HL-60 (cell line): ENCODE measurements around the gene LIPA.

Experiments
- DNase-seq, 2 experiments: peaks; one replicate each; pipeline ENCODE4 v3.0.0-alpha.2; 2010 to 2020; ENCODE audit warnings: low read depth in 1 of 2, low spot score in 1 of 2
- H3K27ac ChIP-seq: fragments of 250-450 bp; sonication (Bioruptor Pico); replicated peaks from 2 replicates; pipeline ENCODE4 v1.5.1; 2020; ENCODE audit warnings: mild to moderate bottlenecking, moderate library complexity
- H3K27me3 ChIP-seq: fragments of 250-450 bp; sonication (Bioruptor Pico); 2 replicates; pipeline ENCODE4 v1.5.1; 2021; ENCODE audit warnings: mild to moderate bottlenecking, moderate library complexity; ENCODE audit not compliant: insufficient read depth, poor library complexity, severe bottlenecking
- H3K4me3 ChIP-seq: replicated peaks from 2 replicates; pipeline ENCODE4 v1.5.1; 2011; ENCODE audit warnings: mild to moderate bottlenecking, control low read depth, low read length; ENCODE audit not compliant: insufficient read depth
- GABPA ChIP-seq: IDR thresholded peaks from 2 replicates; pipeline ENCODE4 v1.6.1; 2012; ENCODE audit warnings: low read depth
- POLR2AphosphoS5 ChIP-seq: IDR thresholded peaks from 2 replicates; pipeline ENCODE4 v1.6.1; 2012; ENCODE audit warnings: low read depth
- SPI1 ChIP-seq: IDR thresholded peaks from 2 replicates; pipeline ENCODE4 v1.6.1; 2012; ENCODE audit warnings: low read depth, mild to moderate bottlenecking, borderline replicate concordance
- TF ChIP-seq, protein P1 (sequence below): IDR thresholded peaks from 2 replicates; pipeline ENCODE4 v1.6.1; 2012; ENCODE audit warnings: low read depth; ENCODE audit not compliant: insufficient replicate concordance
- TF ChIP-seq, protein P2 (sequence below): IDR thresholded peaks from one replicate; pipeline ENCODE4 v1.5.1; 2011; ENCODE audit warnings: low read length, control low read depth, inconsistent platforms; ENCODE audit not compliant: insufficient read depth

Gene LIPA

DNA sequence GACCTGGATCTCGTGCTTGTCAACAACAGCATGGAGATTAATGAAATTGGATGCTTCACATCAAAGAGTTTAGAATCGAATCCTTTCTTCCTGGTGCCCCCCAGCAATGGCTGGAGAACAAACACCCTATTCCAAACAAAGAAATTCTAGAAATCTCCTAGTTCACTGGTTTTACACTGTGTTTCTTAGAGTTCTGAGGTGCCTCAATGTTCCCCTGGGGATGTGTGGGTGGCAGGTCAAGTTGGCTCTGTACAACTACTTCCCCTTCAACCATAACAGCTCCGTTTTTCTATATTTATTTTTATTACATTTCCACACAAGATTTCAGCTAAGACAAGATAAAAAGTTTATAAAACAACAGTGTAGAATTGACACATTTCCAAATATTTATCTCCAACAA, 66.9 kb downstream of the LIPA start:
- Histone ChIP-seq H3K4me3 (no peak overlapping the region), H3K27me3 (peaks cover 2% of the 10 kb centered on the region), H3K27ac (no peak overlapping the region)
- DNase-seq: no peak
- TF ChIP-seq, protein P1, sequence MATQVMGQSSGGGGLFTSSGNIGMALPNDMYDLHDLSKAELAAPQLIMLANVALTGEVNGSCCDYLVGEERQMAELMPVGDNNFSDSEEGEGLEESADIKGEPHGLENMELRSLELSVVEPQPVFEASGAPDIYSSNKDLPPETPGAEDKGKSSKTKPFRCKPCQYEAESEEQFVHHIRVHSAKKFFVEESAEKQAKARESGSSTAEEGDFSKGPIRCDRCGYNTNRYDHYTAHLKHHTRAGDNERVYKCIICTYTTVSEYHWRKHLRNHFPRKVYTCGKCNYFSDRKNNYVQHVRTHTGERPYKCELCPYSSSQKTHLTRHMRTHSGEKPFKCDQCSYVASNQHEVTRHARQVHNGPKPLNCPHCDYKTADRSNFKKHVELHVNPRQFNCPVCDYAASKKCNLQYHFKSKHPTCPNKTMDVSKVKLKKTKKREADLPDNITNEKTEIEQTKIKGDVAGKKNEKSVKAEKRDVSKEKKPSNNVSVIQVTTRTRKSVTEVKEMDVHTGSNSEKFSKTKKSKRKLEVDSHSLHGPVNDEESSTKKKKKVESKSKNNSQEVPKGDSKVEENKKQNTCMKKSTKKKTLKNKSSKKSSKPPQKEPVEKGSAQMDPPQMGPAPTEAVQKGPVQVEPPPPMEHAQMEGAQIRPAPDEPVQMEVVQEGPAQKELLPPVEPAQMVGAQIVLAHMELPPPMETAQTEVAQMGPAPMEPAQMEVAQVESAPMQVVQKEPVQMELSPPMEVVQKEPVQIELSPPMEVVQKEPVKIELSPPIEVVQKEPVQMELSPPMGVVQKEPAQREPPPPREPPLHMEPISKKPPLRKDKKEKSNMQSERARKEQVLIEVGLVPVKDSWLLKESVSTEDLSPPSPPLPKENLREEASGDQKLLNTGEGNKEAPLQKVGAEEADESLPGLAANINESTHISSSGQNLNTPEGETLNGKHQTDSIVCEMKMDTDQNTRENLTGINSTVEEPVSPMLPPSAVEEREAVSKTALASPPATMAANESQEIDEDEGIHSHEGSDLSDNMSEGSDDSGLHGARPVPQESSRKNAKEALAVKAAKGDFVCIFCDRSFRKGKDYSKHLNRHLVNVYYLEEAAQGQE: no peak
- TF ChIP-seq GABPA (no peak), POLR2AphosphoS5 (no peak)
- TF ChIP-seq, protein P2, sequence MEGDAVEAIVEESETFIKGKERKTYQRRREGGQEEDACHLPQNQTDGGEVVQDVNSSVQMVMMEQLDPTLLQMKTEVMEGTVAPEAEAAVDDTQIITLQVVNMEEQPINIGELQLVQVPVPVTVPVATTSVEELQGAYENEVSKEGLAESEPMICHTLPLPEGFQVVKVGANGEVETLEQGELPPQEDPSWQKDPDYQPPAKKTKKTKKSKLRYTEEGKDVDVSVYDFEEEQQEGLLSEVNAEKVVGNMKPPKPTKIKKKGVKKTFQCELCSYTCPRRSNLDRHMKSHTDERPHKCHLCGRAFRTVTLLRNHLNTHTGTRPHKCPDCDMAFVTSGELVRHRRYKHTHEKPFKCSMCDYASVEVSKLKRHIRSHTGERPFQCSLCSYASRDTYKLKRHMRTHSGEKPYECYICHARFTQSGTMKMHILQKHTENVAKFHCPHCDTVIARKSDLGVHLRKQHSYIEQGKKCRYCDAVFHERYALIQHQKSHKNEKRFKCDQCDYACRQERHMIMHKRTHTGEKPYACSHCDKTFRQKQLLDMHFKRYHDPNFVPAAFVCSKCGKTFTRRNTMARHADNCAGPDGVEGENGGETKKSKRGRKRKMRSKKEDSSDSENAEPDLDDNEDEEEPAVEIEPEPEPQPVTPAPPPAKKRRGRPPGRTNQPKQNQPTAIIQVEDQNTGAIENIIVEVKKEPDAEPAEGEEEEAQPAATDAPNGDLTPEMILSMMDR: no peak

DNA sequence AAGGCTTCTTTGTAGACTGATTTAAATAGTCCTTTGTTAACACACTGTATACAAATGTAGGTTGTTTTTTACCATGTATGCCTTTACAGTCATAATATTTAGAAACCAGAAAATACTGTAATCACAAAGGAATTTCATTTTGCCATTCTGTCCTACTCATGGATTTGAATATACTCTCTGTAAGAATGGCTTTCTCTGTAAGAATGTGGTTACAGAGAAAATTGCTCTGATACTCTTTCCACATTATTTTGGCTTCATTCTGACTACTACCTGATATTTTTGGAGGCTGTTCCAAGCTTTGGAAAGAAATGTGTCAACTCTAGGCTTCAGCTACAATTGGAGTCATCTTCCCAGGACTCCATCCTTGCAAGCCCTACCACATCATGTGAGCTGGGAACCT, 68.0 kb downstream of the LIPA start:
- H3K27ac ChIP-seq: no peak overlapping the region
- DNase-seq: no peak
- no peak overlapping the region for H3K4me3 ChIP-seq
- peaks cover 2% of the 10 kb centered on the region for H3K27me3 ChIP-seq
- TF ChIP-seq, protein P1: no peak
- TF ChIP-seq POLR2AphosphoS5 (no peak), GABPA (no peak), SPI1 (no peak)
- TF ChIP-seq, protein P2: no peak

DNA sequence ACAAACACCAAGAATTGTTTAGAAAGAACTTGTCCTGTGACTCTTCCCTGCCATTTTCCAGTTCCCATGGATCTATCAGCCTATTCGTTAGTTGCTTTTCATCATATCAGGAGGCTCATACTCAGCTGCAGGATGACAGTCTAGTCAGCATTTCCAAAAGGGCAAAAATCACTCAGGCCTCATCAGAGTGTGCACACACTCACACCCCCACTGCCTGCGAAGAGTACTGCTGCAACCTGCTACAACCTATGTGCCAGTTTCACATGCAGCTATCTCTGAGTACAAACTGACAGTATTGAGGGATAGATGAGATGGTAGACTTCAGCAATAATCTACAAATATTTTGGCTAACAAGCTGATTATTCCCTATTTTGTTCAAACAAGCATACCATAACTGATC, 68.7 kb downstream of the LIPA start:
- no peak for TF ChIP-seq GABPA
- TF ChIP-seq, protein P1: no peak
- no peak for DNase-seq
- Histone ChIP-seq H3K27ac (no peak overlapping the region), H3K4me3 (no peak overlapping the region), H3K27me3 (peaks cover 5% of the 10 kb centered on the region)

DNA sequence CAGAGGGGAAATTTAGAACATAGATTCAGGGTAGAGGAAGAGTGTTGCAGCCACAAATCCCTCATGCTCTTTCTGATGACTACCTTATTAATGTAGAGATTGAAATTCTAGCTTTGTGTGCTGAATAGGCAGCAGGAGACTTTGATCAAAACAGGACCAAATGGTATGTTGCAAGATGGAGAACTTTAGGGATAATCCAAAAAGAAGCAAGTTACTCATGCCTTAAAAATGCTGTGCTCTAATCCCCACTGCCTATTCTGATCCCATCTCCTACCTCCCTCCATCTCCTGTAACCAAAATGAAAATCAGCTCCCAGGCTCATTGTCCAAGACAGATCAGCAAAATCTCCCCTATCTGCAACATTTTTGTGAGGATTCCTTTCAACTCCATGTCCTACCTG, 75.8 kb downstream of the LIPA start:
- TF ChIP-seq SPI1 (no peak), GABPA (no peak), POLR2AphosphoS5 (no peak)
- TF ChIP-seq, protein P1: no peak
- TF ChIP-seq, protein P2: no peak
- DNase-seq: no peak
- Histone ChIP-seq H3K27ac (no peak overlapping the region), H3K4me3 (no peak overlapping the region), H3K27me3 (peaks cover 19% of the 10 kb centered on the region)
